HepG2 (cell line): ENCODE results near the gene SPAG9. TPM values are rescaled to one million over a fixed set of nuclear protein-coding genes. Genes with fewer than 3 reads are reported as not detected.

ENCODE experiments used
- GABPB1 ChIP-seq: IDR thresholded peaks from 2 replicates; pipeline ENCODE4 v1.6.1; 2016; ENCODE audit warnings: mild to moderate bottlenecking, missing genetic modification reagents, moderate library complexity, missing compliant biosample characterization
- HOXA3 ChIP-seq: sonication (generic); formaldehyde crosslinking; IDR thresholded peaks from 2 replicates; pipeline ENCODE4 v1.5.0; 2020; ENCODE audit warnings: missing genetic modification reagents
- KAT2B ChIP-seq: fragments of 150-350 bp; IDR thresholded peaks from 2 replicates; pipeline ENCODE4 v1.6.1; 2014; ENCODE audit warnings: low read depth, low read length, borderline replicate concordance
- MLLT10 ChIP-seq: sonication (generic); formaldehyde crosslinking; IDR thresholded peaks from 2 replicates; pipeline ENCODE4 v1.4.0; 2020; ENCODE audit warnings: missing genetic modification reagents
- NFE2 ChIP-seq: sonication (generic); formaldehyde crosslinking; IDR thresholded peaks from 2 replicates; pipeline ENCODE4 v1.4.0; 2020; ENCODE audit warnings: missing genetic modification reagents
- NFRKB ChIP-seq: fragments of 450-650 bp; IDR thresholded peaks from 2 replicates; pipeline ENCODE4 v1.6.1; 2017
- SNRNP70 ChIP-seq: fragments of 200-400 bp; formaldehyde crosslinking; IDR thresholded peaks from 2 replicates; pipeline ENCODE4 v1.6.1; 2017; ENCODE audit warnings: mild to moderate bottlenecking, low read depth, low read length, moderate library complexity
- SP5 ChIP-seq: IDR thresholded peaks from 2 replicates; pipeline ENCODE4 v1.6.1; 2016; ENCODE audit warnings: low read depth, borderline replicate concordance
- TAF15 ChIP-seq: fragments of 200-400 bp; formaldehyde crosslinking; IDR thresholded peaks from one replicate; pipeline ENCODE4 v1.6.1; 2018; ENCODE audit warnings: mild to moderate bottlenecking, low read depth, low read length; ENCODE audit not compliant: poor library complexity, severe bottlenecking
- TARDBP ChIP-seq: sonication (generic); formaldehyde crosslinking; IDR thresholded peaks from 2 replicates; pipeline ENCODE4 v1.8.0; 2022; ENCODE audit warnings: mild to moderate bottlenecking, missing genetic modification reagents
- ZFP37 ChIP-seq: sonication (generic); formaldehyde crosslinking; IDR thresholded peaks from 2 replicates; pipeline ENCODE4 v1.4.0; 2020; ENCODE audit warnings: missing genetic modification reagents, borderline replicate concordance
- ZKSCAN8 ChIP-seq: IDR thresholded peaks from 2 replicates; pipeline ENCODE4 v1.6.1; 2016; ENCODE audit warnings: borderline replicate concordance, missing genetic modification reagents, missing compliant biosample characterization
- ZNF263 ChIP-seq: sonication (generic); formaldehyde crosslinking; IDR thresholded peaks from 2 replicates; pipeline ENCODE4 v1.4.0; 2020; ENCODE audit warnings: missing genetic modification reagents
- ZNF343 ChIP-seq: sonication (generic); formaldehyde crosslinking; IDR thresholded peaks from 2 replicates; pipeline ENCODE4 v1.4.0; 2020; ENCODE audit warnings: mild to moderate bottlenecking, missing genetic modification reagents
- ZNF501 ChIP-seq: sonication (generic); formaldehyde crosslinking; IDR thresholded peaks from 2 replicates; pipeline ENCODE4 v1.5.1; 2020; ENCODE audit warnings: mild to moderate bottlenecking, moderate library complexity, missing genetic modification reagents
- ZNF724P ChIP-seq: sonication (generic); formaldehyde crosslinking; IDR thresholded peaks from 2 replicates; pipeline ENCODE4 v1.8.0; 2022; ENCODE audit warnings: missing genetic modification reagents, borderline replicate concordance
- ZNF737 ChIP-seq: sonication (generic); formaldehyde crosslinking; IDR thresholded peaks from 2 replicates; pipeline ENCODE4 v1.5.0; 2020; ENCODE audit warnings: missing genetic modification reagents, mild to moderate bottlenecking, borderline replicate concordance
- ZZZ3 ChIP-seq: sonication (generic); formaldehyde crosslinking; IDR thresholded peaks from 2 replicates; pipeline ENCODE4 v1.4.0; 2020; ENCODE audit warnings: missing genetic modification reagents, mild to moderate bottlenecking, borderline replicate concordance
- polyA plus RNA-seq, 8 experiments: library from polyadenylated mRNA; depleted of rRNA in 3 of 8; stranded (reverse) in 7 of 8; unstranded in 1 of 8; fragments of >200 nt; fragmentation: Illumina TruSeq in 4 of 8; extraction: Trizol in 4 of 8; gene quantifications; 2 replicates each; pipeline versions ENCODE4 v1.2.1 to v1.2.3, GENCODE V29; 2011 to 2016; ENCODE audit warnings: low read depth in 4 of 8, missing spikeins in 1 of 8, mixed read lengths in 1 of 8; ENCODE audit not compliant: insufficient read depth in 1 of 8
- total RNA-seq, 5 experiments: library from RNA; depleted of rRNA; stranded (reverse); fragments of >200 nt; fragmentation: Illumina TruSeq; extraction: Trizol; gene quantifications; 2 replicates each; pipeline ENCODE4 v1.2.3, GENCODE V29; 2016; ENCODE audit warnings: low read depth in 1 of 5
- TF ChIP-seq, protein P1 (sequence below): sonication (generic); formaldehyde crosslinking; IDR thresholded peaks from 2 replicates; pipeline ENCODE4 v1.4.0; 2020; ENCODE audit warnings: missing genetic modification reagents
- TF ChIP-seq, protein P2 (sequence below): sonication (generic); formaldehyde crosslinking; IDR thresholded peaks from 2 replicates; pipeline ENCODE4 v1.5.0; 2020; ENCODE audit warnings: mild to moderate bottlenecking, missing genetic modification reagents
- TF ChIP-seq, protein P3 (sequence below): sonication (generic); formaldehyde crosslinking; IDR thresholded peaks from 2 replicates; pipeline ENCODE4 v1.5.1; 2020; ENCODE audit warnings: missing genetic modification reagents, mild to moderate bottlenecking, borderline replicate concordance
- TF ChIP-seq, protein P4 (sequence below): IDR thresholded peaks from 2 replicates; pipeline ENCODE4 v1.6.1; 2016
- TF ChIP-seq, protein P5 (sequence below): sonication (generic); formaldehyde crosslinking; IDR thresholded peaks from 2 replicates; pipeline ENCODE4 v1.4.0; 2020; ENCODE audit warnings: mild to moderate bottlenecking, missing genetic modification reagents

The SPAG9 gene
- total and polyA plus RNA-seq, 2 of the 13 experiments (the other 11 are each of a cell fraction or from before 2014, with no cell fraction given), result 43.2 to 78.6 TPM

DNA sequence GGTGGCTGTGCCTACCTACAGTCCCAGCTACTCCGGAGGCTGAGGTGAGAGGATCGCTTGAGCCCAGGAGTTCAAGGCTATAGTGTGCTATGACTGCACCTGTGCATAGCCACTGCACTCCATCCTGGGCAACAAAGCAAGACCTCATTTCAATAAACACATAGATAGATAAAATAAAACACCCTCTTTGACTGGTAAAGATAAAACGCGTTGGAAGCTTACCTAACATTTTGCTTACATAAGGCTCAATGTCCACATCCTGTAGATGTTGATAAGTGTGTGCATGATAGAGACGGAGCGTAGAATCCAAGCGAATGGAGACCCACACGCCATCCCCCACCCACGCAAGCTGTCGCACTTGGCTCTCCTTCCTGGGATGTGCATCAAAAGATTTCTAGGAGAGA lies 141.1 kb downstream of the SPAG9 start (continued):
- no peak for TF ChIP-seq ZNF263 (CRISPR knock-in tag)
- no peak for TF ChIP-seq SNRNP70
- TF ChIP-seq ZNF737 (CRISPR knock-in tag), result no peak
- TF ChIP-seq, protein P1, sequence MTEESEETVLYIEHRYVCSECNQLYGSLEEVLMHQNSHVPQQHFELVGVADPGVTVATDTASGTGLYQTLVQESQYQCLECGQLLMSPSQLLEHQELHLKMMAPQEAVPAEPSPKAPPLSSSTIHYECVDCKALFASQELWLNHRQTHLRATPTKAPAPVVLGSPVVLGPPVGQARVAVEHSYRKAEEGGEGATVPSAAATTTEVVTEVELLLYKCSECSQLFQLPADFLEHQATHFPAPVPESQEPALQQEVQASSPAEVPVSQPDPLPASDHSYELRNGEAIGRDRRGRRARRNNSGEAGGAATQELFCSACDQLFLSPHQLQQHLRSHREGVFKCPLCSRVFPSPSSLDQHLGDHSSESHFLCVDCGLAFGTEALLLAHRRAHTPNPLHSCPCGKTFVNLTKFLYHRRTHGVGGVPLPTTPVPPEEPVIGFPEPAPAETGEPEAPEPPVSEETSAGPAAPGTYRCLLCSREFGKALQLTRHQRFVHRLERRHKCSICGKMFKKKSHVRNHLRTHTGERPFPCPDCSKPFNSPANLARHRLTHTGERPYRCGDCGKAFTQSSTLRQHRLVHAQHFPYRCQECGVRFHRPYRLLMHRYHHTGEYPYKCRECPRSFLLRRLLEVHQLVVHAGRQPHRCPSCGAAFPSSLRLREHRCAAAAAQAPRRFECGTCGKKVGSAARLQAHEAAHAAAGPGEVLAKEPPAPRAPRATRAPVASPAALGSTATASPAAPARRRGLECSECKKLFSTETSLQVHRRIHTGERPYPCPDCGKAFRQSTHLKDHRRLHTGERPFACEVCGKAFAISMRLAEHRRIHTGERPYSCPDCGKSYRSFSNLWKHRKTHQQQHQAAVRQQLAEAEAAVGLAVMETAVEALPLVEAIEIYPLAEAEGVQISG, result peak; percentile 52
- TF ChIP-seq TAF15, result no peak
- TF ChIP-seq, protein P2, sequence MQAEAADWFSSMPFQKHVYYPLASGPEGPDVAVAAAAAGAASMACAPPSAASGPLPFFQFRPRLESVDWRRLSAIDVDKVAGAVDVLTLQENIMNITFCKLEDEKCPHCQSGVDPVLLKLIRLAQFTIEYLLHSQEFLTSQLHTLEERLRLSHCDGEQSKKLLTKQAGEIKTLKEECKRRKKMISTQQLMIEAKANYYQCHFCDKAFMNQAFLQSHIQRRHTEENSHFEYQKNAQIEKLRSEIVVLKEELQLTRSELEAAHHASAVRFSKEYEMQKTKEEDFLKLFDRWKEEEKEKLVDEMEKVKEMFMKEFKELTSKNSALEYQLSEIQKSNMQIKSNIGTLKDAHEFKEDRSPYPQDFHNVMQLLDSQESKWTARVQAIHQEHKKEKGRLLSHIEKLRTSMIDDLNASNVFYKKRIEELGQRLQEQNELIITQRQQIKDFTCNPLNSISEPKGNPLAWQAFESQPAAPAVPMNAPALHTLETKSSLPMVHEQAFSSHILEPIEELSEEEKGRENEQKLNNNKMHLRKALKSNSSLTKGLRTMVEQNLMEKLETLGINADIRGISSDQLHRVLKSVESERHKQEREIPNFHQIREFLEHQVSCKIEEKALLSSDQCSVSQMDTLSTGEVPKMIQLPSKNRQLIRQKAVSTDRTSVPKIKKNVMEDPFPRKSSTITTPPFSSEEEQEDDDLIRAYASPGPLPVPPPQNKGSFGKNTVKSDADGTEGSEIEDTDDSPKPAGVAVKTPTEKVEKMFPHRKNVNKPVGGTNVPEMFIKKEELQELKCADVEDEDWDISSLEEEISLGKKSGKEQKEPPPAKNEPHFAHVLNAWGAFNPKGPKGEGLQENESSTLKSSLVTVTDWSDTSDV (CRISPR knock-in tag), result no peak
- 0 out of 2 replicates have a peak, but pooled peaks have one; percentile 56 for TF ChIP-seq ZFP37 (CRISPR knock-in tag)
- TF ChIP-seq, protein P3, sequence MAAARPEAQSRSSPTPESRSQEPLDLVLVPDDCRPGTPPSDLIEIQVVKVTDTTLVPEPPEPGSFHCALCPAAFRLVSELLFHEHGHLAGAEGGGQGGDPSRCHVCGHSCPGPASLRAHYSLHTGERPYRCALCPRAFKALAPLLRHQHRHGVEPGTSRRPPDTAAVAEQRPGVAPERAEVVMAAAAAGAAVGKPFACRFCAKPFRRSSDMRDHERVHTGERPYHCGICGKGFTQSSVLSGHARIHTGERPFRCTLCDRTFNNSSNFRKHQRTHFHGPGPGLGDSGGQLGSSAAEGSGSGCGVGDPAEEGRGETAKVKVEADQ (CRISPR knock-in tag), result no peak
- TF ChIP-seq MLLT10 (CRISPR knock-in tag), result no peak
- no peak for TF ChIP-seq NFRKB
- TF ChIP-seq TARDBP (CRISPR knock-in tag), result peak; percentile 84
- no peak for TF ChIP-seq KAT2B
- no peak for TF ChIP-seq ZZZ3 (CRISPR knock-in tag)
- TF ChIP-seq HOXA3 (CRISPR knock-in tag), result peak; percentile 94
- TF ChIP-seq ZNF501 (CRISPR knock-in tag), result no peak
- no peak for TF ChIP-seq ZNF724P (CRISPR knock-in tag)
- TF ChIP-seq NFE2 (CRISPR knock-in tag), result no peak
- peak; percentile 58 for TF ChIP-seq SP5 (CRISPR knock-in tag)
- peak; percentile 32; the same call in 1 of the 2 replicates for TF ChIP-seq GABPB1 (CRISPR knock-in tag)
- TF ChIP-seq, protein P4, sequence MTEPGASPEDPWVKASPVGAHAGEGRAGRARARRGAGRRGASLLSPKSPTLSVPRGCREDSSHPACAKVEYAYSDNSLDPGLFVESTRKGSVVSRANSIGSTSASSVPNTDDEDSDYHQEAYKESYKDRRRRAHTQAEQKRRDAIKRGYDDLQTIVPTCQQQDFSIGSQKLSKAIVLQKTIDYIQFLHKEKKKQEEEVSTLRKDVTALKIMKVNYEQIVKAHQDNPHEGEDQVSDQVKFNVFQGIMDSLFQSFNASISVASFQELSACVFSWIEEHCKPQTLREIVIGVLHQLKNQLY (CRISPR knock-in tag), result peak; percentile 83; the same call in 1 of the 2 replicates
- no peak for TF ChIP-seq ZKSCAN8 (CRISPR knock-in tag)
- TF ChIP-seq, protein P5, sequence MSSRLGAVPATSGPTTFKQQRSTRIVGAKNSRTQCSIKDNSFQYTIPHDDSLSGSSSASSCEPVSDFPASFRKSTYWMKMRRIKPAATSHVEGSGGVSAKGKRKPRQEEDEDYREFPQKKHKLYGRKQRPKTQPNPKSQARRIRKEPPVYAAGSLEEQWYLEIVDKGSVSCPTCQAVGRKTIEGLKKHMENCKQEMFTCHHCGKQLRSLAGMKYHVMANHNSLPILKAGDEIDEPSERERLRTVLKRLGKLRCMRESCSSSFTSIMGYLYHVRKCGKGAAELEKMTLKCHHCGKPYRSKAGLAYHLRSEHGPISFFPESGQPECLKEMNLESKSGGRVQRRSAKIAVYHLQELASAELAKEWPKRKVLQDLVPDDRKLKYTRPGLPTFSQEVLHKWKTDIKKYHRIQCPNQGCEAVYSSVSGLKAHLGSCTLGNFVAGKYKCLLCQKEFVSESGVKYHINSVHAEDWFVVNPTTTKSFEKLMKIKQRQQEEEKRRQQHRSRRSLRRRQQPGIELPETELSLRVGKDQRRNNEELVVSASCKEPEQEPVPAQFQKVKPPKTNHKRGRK, result no peak
- TF ChIP-seq ZNF343 (CRISPR knock-in tag), result no peak
